Lung (tissue), 12 donors: ENCODE measurements around the gene SPATA19. TPM values are rescaled to one million over a fixed set of nuclear protein-coding genes. Genes with fewer than 3 reads are reported as not detected.

ENCODE experiments used
- ATAC-seq: fragments of 200-7000 bp; cut with Tn5 transposase; one replicate; pipeline ENCODE4 v1.9.1; 2020; ENCODE audit warnings: moderate number of reproducible peaks; ENCODE audit not compliant: insufficient read depth, low FRiP score
- DNase-seq, 3 donors: peaks; one replicate each; pipeline ENCODE4 v3.0.0-alpha.2; 2013 to 2017
- H3K27ac ChIP-seq, 2 donors: one replicate each; pipeline ENCODE4 v1.5.1; 2013; ENCODE audit warnings: mild to moderate bottlenecking in 2 of 2, moderate library complexity in 2 of 2, control low read depth in 1 of 2, inconsistent platforms in 1 of 2, low read depth in 1 of 2, low read length in 1 of 2
- H3K27me3 ChIP-seq, 3 donors: one replicate each; pipeline ENCODE4 v1.5.1; 2013; ENCODE audit warnings: low read length in 2 of 3; ENCODE audit not compliant: control insufficient read depth in 3 of 3, insufficient read depth in 3 of 3
- H3K36me3 ChIP-seq, 4 donors: one replicate each; pipeline ENCODE4 v1.5.1; 2013; ENCODE audit warnings: low read length in 4 of 4, mild to moderate bottlenecking in 1 of 4, moderate library complexity in 1 of 4; ENCODE audit not compliant: control insufficient read depth in 4 of 4, insufficient read depth in 4 of 4
- H3K4me1 ChIP-seq, 5 donors: one replicate each; pipeline ENCODE4 v1.5.1; 2013; ENCODE audit warnings: low read length in 5 of 5, mild to moderate bottlenecking in 2 of 5, moderate library complexity in 1 of 5; ENCODE audit not compliant: control insufficient read depth in 5 of 5, insufficient read depth in 5 of 5
- H3K4me3 ChIP-seq: one replicate; pipeline ENCODE4 v1.5.1; 2013; ENCODE audit warnings: mild to moderate bottlenecking, control low read depth, moderate library complexity
- H3K9ac ChIP-seq, 2 donors: one replicate each; pipeline ENCODE4 v1.5.1; 2013; ENCODE audit warnings: low read length in 2 of 2, control low read depth in 1 of 2; ENCODE audit not compliant: insufficient read depth in 1 of 2
- H3K9me3 ChIP-seq, 4 donors: one replicate each; pipeline ENCODE4 v1.5.1; 2013; ENCODE audit warnings: low read length in 3 of 4, mild to moderate bottlenecking in 1 of 4, moderate library complexity in 1 of 4; ENCODE audit not compliant: control insufficient read depth in 4 of 4, insufficient read depth in 3 of 4
- WGBS, 2 donors: extraction: QIAGEN DNeasy Blood & Tissue Kit; methylation state at CpG; one replicate each; pipeline ENCODE4 v1.1.7; 2013; 5-methylcytosine and 5-hydroxymethylcytosine counted together
- polyA plus RNA-seq, 2 donors: library from polyadenylated mRNA; stranded (reverse); fragments of 200-250 nt; gene quantifications; one replicate each; pipeline ENCODE4 v1.2.1, GENCODE V29; 2013
- total RNA-seq, 2 donors: library from RNA; depleted of rRNA in 1 of 2; stranded (reverse); fragments of >200 nt in 1 of 2; gene quantifications; one replicate each; pipeline ENCODE4 v1.2.1, GENCODE V29; 2014 to 2021
- TF ChIP-seq, protein P1 (sequence below): IDR thresholded peaks from 2 replicates; pipeline ENCODE4 v1.5.1; 2012; ENCODE audit warnings: mild to moderate bottlenecking; ENCODE audit errors: control extremely low read depth, extremely low read depth
- donor health status: control.
- donor health status: control.
- donor health status: Bipolar disorder and iron deficiency.
- donor health status: healthy.
- donor health status: DM: yes; HTN: yes; CAD: no.

Gene SPATA19
- total and polyA plus RNA-seq, 4 donors, result not detected

DNA sequence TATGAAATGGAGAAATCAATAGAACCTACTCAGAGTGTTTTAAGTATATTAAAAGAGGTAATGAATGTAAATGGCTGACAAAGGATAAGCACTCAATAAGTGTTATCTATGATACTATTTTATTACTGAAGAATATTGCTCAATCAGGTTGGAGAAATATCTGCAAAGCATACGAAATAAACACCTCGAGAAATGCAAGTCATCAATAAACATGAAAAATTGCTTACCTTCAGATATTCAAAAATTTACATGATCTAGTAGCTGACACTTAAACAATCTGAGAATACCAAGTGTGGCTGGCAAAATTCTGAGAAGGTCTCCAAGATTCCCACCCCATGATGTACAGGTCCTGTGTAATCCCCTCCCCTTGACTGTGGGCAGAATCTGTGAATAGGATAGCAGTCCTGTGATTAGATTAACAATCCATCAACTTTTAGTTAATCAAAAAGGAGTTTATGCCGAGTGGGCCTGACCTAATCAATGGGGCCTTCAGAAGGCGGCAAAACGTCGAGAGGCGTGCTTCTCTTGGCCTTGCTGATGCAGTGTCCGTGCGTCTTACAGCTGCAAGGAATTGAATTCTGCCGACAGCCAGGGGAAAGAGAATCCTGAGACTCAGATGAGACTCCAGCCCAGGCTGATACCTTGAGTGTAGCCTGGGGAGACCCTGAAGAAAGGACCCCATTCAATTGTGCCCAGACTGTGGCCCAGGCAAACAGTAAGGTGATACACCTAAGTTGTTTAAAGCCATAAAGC, 49.1 kb downstream of the SPATA19 start:
- Histone ChIP-seq H3K4me3 (no peak overlapping the region), H3K9me3 (peaks cover 0 to 16% (median 2%) of the 10 kb centered on the region in 4 donors), H3K27me3 (peaks cover 0 to 2% (median 1%) of the 10 kb centered on the region in 3 donors), H3K36me3 (no peaks in the 10 kb centered on the region), H3K27ac (no peak overlapping the region), H3K4me1 (no peaks in the 10 kb centered on the region), H3K9ac (no peak overlapping the region)
- no peak for DNase-seq
- WGBS, 2 donors, result 91 to 96% methylated on average over 10 of the region's 10 CpGs
- TF ChIP-seq, protein P1, sequence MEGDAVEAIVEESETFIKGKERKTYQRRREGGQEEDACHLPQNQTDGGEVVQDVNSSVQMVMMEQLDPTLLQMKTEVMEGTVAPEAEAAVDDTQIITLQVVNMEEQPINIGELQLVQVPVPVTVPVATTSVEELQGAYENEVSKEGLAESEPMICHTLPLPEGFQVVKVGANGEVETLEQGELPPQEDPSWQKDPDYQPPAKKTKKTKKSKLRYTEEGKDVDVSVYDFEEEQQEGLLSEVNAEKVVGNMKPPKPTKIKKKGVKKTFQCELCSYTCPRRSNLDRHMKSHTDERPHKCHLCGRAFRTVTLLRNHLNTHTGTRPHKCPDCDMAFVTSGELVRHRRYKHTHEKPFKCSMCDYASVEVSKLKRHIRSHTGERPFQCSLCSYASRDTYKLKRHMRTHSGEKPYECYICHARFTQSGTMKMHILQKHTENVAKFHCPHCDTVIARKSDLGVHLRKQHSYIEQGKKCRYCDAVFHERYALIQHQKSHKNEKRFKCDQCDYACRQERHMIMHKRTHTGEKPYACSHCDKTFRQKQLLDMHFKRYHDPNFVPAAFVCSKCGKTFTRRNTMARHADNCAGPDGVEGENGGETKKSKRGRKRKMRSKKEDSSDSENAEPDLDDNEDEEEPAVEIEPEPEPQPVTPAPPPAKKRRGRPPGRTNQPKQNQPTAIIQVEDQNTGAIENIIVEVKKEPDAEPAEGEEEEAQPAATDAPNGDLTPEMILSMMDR, result no peak
- no peak for ATAC-seq

DNA sequence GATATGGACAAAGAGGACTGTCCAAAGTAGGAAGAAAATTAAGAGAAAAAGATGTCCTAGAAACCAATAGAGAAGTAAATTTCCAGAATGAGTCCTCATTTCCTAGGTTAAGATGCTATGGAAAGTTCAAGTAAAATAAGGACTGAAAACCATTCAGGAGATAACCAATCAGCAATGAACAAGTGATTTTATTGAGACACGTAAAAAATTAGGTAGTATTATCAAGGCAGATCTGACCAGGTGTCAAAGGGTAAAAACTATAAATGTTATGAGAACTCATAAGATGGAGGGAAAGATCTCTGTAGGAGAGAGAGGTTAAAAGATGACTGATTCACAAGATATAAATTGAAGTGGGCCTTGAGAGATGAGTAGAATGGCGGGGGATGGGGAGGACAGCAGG, 50.2 kb downstream of the SPATA19 start:
- no peak for ATAC-seq
- H3K9me3 ChIP-seq, result peaks cover 0 to 16% (median 2%) of the 10 kb centered on the region in 4 donors
- no peak for DNase-seq
- H3K9ac ChIP-seq, result no peak overlapping the region
- peaks cover 0 to 11% (median 7%) of the 10 kb centered on the region in 3 donors for H3K27me3 ChIP-seq
- no peaks in the 10 kb centered on the region for H3K36me3 ChIP-seq
- TF ChIP-seq, protein P1, result no peak
- 91 to 99% methylated on average over 2 of the region's 2 CpGs for WGBS, 2 donors
- H3K4me3 ChIP-seq, result no peak overlapping the region
- no peaks in the 10 kb centered on the region for H3K4me1 ChIP-seq
- H3K27ac ChIP-seq, result no peak overlapping the region

- no peaks in the 10 kb centered on the region for H3K36me3 ChIP-seq
- no peak overlapping the region for H3K27ac ChIP-seq
- no peaks in the 10 kb centered on the region for H3K4me1 ChIP-seq
- no peak overlapping the region for H3K9ac ChIP-seq
- ATAC-seq (no peak), DNase-seq (no peak)
- H3K4me3 ChIP-seq, result no peak overlapping the region
- peaks cover 0 to 16% (median 2%) of the 10 kb centered on the region in 4 donors for H3K9me3 ChIP-seq
- TF ChIP-seq, protein P1, result no peak
- 95 to 98% methylated on average over 2 of the region's 2 CpGs for whole genome bisulfite sequencing, 2 donors
- peaks cover 0 to 15% (median 14%) of the 10 kb centered on the region in 3 donors for H3K27me3 ChIP-seq
Measured at GRCh38 chr11:133794205-133794604, 51.1 kb downstream of the SPATA19 start.
